Naive thymus-derived CD4-positive, alpha-beta T cell (primary cell): Measurements from ENCODE around the gene MAP7D1. TPM values are rescaled to one million over a fixed set of nuclear protein-coding genes. Genes with fewer than 3 reads are reported as not detected.

ENCODE experiments used
- ATAC-seq: fragments of 150-1000 bp; cut with Tn5 transposase; 2 replicates; pipeline ENCODE4 v1.10.0; 2021; ENCODE audit warnings: mild to moderate bottlenecking, moderate library complexity
- CTCF ChIA-PET: fragments of 350-600 bp; sonication (Branson Sonifier 250); formaldehyde crosslinking; loops from one replicate; lab custom pipeline; 2021; ENCODE audit warnings: antibody characterized with exemption; lab: Charles Lee
- POLR2A ChIA-PET: fragments of 350-600 bp; sonication (Branson Sonifier 250); formaldehyde crosslinking; loops from one replicate; lab custom pipeline; 2021; ENCODE audit warnings: antibody characterized with exemption, inconsistent platforms; lab: Charles Lee
- DNase-seq, 9 donors: peaks; one replicate each; pipeline versions ENCODE4 v3.0.0 to v3.0.0-alpha.2; 2020 to 2022; ENCODE audit warnings: mixed read lengths in 1 of 9
- H3K27ac ChIP-seq: one replicate; pipeline ENCODE4 v1.7.0; 2013; ENCODE audit warnings: mild to moderate bottlenecking, low read depth, low read length, moderate library complexity
- H3K27me3 ChIP-seq, 2 donors: one replicate each; pipeline ENCODE4 v1.7.0; 2013; ENCODE audit warnings: low read length in 2 of 2, mild to moderate bottlenecking in 2 of 2, moderate library complexity in 2 of 2; ENCODE audit not compliant: control insufficient read depth in 2 of 2, insufficient read depth in 2 of 2
- H3K36me3 ChIP-seq, 3 experiments: 1 replicate in 2 of 3; 2 replicates in 1 of 3; pipeline ENCODE4 v1.7.0; 2013; ENCODE audit warnings: low read length in 3 of 3, mild to moderate bottlenecking in 3 of 3, moderate library complexity in 1 of 3; ENCODE audit not compliant: insufficient read depth in 3 of 3, control insufficient read depth in 2 of 3
- H3K4me1 ChIP-seq, 2 donors: one replicate each; pipeline ENCODE4 v1.7.0; 2013; ENCODE audit warnings: low read length in 2 of 2, mild to moderate bottlenecking in 2 of 2, moderate library complexity in 1 of 2; ENCODE audit not compliant: control insufficient read depth in 2 of 2, insufficient read depth in 2 of 2
- H3K4me3 ChIP-seq: 2 replicates; pipeline ENCODE4 v1.7.0; 2013; ENCODE audit warnings: mild to moderate bottlenecking, low read length
- H3K9me3 ChIP-seq, 3 experiments: 1 replicate in 2 of 3; 2 replicates in 1 of 3; pipeline ENCODE4 v1.7.0; 2013; ENCODE audit warnings: low read length in 3 of 3; ENCODE audit not compliant: control insufficient read depth in 2 of 3
- H3K27ac Mint-ChIP-seq, 9 donors: one replicate each; pipeline ENCODE4 v1.8.0; 2020 to 2022; ENCODE audit warnings: mixed read lengths in 9 of 9, mild to moderate bottlenecking in 8 of 9, moderate library complexity in 5 of 9, inconsistent platforms in 2 of 9
- H3K27me3 Mint-ChIP-seq, 5 donors: one replicate each; pipeline ENCODE4 v1.8.0; 2021 to 2022; ENCODE audit warnings: mixed read lengths in 5 of 5, mild to moderate bottlenecking in 1 of 5
- H3K36me3 Mint-ChIP-seq, 5 donors: one replicate each; pipeline ENCODE4 v1.8.0; 2020 to 2022; ENCODE audit warnings: mixed read lengths in 5 of 5, mild to moderate bottlenecking in 3 of 5, inconsistent platforms in 1 of 5
- H3K4me1 Mint-ChIP-seq, 7 donors: one replicate each; pipeline ENCODE4 v1.8.0; 2020 to 2022; ENCODE audit warnings: mixed read lengths in 7 of 7, mild to moderate bottlenecking in 3 of 7, inconsistent platforms in 1 of 7
- H3K4me3 Mint-ChIP-seq, 10 donors: one replicate each; pipeline ENCODE4 v1.8.0; 2020 to 2022; ENCODE audit warnings: mild to moderate bottlenecking in 10 of 10, mixed read lengths in 10 of 10, moderate library complexity in 6 of 10, inconsistent platforms in 2 of 10
- H3K9me3 Mint-ChIP-seq, 11 donors: one replicate each; pipeline ENCODE4 v1.8.0; 2020 to 2022; ENCODE audit warnings: mixed read lengths in 11 of 11, mild to moderate bottlenecking in 4 of 11, inconsistent platforms in 1 of 11, moderate library complexity in 1 of 11
- intact Hi-C, 2 donors: fragments of 100-400 bp; cut with micrococcal nuclease; formaldehyde crosslinking; loops; one replicate each; pipeline ENCODE4 v1.15.1; 2023
- polyA plus RNA-seq, 2 donors: library from polyadenylated mRNA; unstranded; fragments of 300-500 nt; fragmentation: Illumina TruSeq; gene quantifications; one replicate each; pipeline ENCODE4 v1.2.3, GENCODE V29; 2021
- total RNA-seq, 6 experiments: library from RNA in 5 of 6; stranded (reverse) in 5 of 6; gene quantifications; 1 replicate in 5 of 6; 2 replicates in 1 of 6; pipeline ENCODE4 v1.2.3 and lab custom pipeline; 2021 to 2026

Gene MAP7D1
- total and polyA plus RNA-seq, 7 experiments from 2014 or later, result 15.2 to 257 (median 232) TPM

DNA sequence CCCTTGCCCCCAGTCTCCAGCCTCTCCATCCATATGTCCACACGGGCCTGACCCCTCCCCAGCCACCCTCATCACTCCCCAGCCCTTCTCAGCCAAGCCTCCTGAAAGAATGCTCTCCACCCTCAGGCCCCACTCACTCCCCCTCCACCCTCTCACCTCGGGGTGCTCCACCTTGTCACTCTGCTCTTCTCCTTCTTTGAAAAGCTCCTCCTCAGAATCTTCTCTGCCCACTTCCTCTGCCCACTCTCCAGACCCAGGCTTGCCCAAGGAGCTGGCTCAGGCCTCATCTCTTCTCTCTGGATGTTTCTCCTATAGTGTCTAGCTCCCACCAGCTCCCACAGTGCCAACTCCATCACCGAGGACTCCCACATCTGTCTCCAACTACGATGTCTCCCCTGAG lies 44.8 kb upstream of the MAP7D1 start:
- Mint-ChIP-seq H3K4me1 (peaks cover 21 to 38% (median 32%) of the 10 kb centered on the region in 7 donors), H3K4me3 (peak overlapping the region in 5 of 10 donors; percentile 1 to 49 (median 37)), H3K27me3 (peaks cover 0 to 3% (median 0%) of the 10 kb centered on the region in 5 donors), H3K9me3 (peaks cover 0 to 2% (median 0%) of the 10 kb centered on the region in 11 donors), H3K36me3 (no peaks in the 10 kb centered on the region), H3K27ac (peak overlapping the region; percentile 9 to 89 (median 71))
- DNase-seq (no peak), ATAC-seq (no peak)
- H3K4me3 ChIP-seq, result no peak overlapping the region
- no peaks in the 10 kb centered on the region for H3K9me3 ChIP-seq
- no peak overlapping the region for H3K27ac ChIP-seq
- CTCF ChIA-PET, result interaction anchor here (2.4 kb wide), 1 partner anchor 22 kb away, joined by 9 read pairs; no protein-coding TSS in a partner anchor
- peaks cover 0 to 15% of the 10 kb centered on the region in 2 donors for H3K4me1 ChIP-seq
- POLR2A ChIA-PET, result no interaction called here
- intact Hi-C loops, result no loop called here
- no peaks in the 10 kb centered on the region for H3K36me3 ChIP-seq
- no peaks in the 10 kb centered on the region for H3K27me3 ChIP-seq

DNA sequence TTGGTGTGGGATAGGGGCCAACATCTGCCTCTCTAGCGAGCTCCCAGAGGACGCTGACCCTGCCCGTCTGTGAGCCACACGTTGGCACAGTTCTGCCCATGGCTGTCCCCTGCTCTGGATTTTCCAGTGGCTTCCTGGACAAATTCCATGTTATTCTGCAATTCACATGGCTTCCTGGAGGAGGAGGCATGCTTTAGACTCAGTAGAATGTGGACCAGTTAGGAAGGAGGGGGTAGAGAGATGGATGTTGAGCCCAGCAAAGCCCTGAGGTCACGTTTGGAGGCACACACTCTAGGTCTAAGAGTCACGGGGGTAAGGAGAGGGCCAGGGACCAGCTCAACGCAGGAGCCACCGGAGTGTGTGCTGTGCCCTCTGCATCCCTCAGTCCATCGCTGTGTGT lies 43.1 kb upstream of the MAP7D1 start:
- peaks cover 0 to 3% (median 0%) of the 10 kb centered on the region in 5 donors for H3K27me3 Mint-ChIP-seq
- Histone ChIP-seq H3K36me3 (no peaks in the 10 kb centered on the region), H3K4me3 (no peak overlapping the region), H3K4me1 (peaks cover 0 to 15% of the 10 kb centered on the region in 2 donors), H3K27me3 (no peaks in the 10 kb centered on the region), H3K9me3 (no peaks in the 10 kb centered on the region), H3K27ac (no peak overlapping the region)
- DNase-seq (no peak), ATAC-seq (no peak)
- no peak overlapping the region for H3K4me3 Mint-ChIP-seq
- H3K27ac Mint-ChIP-seq, result peak overlapping the region in 3 of 9 donors; percentile 16 to 63 (median 46)
- POLR2A ChIA-PET, result no interaction called here
- H3K4me1 Mint-ChIP-seq, result peaks cover 21 to 36% (median 30%) of the 10 kb centered on the region in 7 donors
- intact Hi-C loops, result no loop called here
- no peaks in the 10 kb centered on the region for H3K36me3 Mint-ChIP-seq
- H3K9me3 Mint-ChIP-seq, result peaks cover 0 to 2% (median 0%) of the 10 kb centered on the region in 11 donors
- CTCF ChIA-PET, result no interaction called here

DNA sequence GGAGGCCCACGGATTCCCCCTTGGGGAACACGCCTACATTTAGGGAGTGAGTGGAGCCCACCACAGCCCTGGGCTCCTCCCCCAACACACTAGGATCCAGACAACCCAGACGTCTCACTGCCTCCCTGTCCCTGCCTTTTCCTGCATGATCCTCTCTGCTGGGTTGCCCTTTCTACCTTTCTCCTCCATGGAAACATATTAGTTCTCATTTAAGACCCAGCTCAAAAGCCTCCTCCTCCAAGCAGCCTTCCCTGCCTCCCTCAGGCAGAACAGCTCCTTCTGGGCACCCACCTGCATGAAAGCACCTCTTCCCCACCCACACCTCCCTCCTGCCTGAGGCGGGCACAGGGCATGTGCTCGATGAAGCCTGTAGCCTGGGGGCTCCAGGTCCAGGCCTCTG lies 41.6 kb upstream of the MAP7D1 start:
- ChIA-PET CTCF (no interaction called here), POLR2A (no interaction called here)
- peaks cover 0 to 2% (median 0%) of the 10 kb centered on the region in 11 donors for H3K9me3 Mint-ChIP-seq

DNA sequence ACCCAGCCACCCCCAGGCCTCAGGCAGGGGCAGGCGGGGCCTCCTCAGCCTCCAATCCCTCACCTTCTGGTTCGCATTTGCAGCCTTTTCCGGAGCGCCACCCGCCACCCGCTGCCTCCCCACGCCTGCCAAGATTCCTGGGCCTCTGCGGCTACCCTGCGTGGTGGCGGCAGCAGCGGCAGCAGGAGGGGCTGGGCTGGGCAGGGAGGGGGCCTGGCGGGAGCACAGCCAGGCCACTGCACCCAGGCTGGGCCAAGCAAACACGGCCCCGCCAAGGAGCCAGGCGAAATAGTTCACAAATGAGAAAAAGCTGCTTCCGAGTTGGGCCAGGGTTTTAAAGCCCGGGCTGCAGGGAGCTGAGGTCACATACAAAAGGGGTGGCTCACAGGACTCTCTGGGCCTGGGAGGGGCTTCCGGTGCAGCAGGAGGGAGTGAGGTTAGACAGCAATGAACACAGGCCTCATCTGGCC lies 40.7 kb upstream of the MAP7D1 start:
- ATAC-seq (no peak), DNase-seq (no peak)
- CTCF ChIA-PET, result interaction anchor here (0.8 kb wide), 1 partner anchor 16 kb away, joined by 3 read pairs; no protein-coding TSS in a partner anchor
- intact Hi-C loops, result no loop called here
- POLR2A ChIA-PET, result interaction anchor here (0.6 kb wide), 1 partner anchor 62 kb away, joined by 3 read pairs; no protein-coding TSS in a partner anchor
- no peaks in the 10 kb centered on the region for H3K36me3 ChIP-seq
- Mint-ChIP-seq H3K9me3 (peaks cover 0 to 2% (median 0%) of the 10 kb centered on the region in 11 donors), H3K36me3 (no peaks in the 10 kb centered on the region), H3K27me3 (peaks cover 0 to 6% (median 4%) of the 10 kb centered on the region in 5 donors), H3K27ac (no peak overlapping the region), H3K4me1 (peaks cover 7 to 15% (median 10%) of the 10 kb centered on the region in 7 donors), H3K4me3 (no peak overlapping the region)
- H3K27ac ChIP-seq, result no peak overlapping the region
- H3K27me3 ChIP-seq, result no peaks in the 10 kb centered on the region
- H3K4me3 ChIP-seq, result no peak overlapping the region
- no peaks in the 10 kb centered on the region for H3K9me3 ChIP-seq
- no peaks in the 10 kb centered on the region for H3K4me1 ChIP-seq

More for the DNA sequence above, 41.6 kb upstream of the MAP7D1 start:
- H3K36me3 Mint-ChIP-seq, result no peaks in the 10 kb centered on the region
- Histone ChIP-seq H3K9me3 (no peaks in the 10 kb centered on the region), H3K4me3 (no peak overlapping the region), H3K36me3 (no peaks in the 10 kb centered on the region), H3K4me1 (peaks cover 0 to 2% of the 10 kb centered on the region in 2 donors), H3K27me3 (no peaks in the 10 kb centered on the region), H3K27ac (no peak overlapping the region)
- H3K4me1 Mint-ChIP-seq, result peaks cover 10 to 21% (median 16%) of the 10 kb centered on the region in 7 donors
- DNase-seq, result no peak
- intact Hi-C loops, result no loop called here
- peaks cover 0 to 3% (median 0%) of the 10 kb centered on the region in 5 donors for H3K27me3 Mint-ChIP-seq
- peak overlapping the region in 1 of 9 donors; percentile 81 for H3K27ac Mint-ChIP-seq
- no peak overlapping the region for H3K4me3 Mint-ChIP-seq
- ATAC-seq, result no peak

DNA sequence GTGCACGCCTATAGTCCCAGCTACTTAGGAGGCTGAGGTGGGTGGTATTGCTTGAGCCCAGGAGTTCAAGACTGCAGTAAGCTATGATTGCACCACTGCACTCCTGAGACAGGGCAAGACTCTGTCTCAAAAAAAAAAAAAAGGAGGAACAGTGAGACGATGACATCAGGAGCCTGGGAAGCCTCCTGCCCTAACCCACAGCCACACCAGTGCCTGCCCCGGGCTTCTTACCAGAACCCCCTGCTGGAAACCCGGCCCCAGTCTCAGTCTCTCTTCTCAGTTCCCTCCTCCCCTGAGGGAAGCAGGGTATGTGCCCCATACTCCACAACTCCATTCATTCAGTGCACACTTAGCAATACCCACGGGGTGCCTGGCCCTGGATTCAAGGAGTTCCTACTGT lies 40.0 kb upstream of the MAP7D1 start:
- no peak overlapping the region for H3K4me3 ChIP-seq
- intact Hi-C loops, result no loop called here
- peak; percentile 52 for ATAC-seq
- no peaks in the 10 kb centered on the region for H3K27me3 ChIP-seq
- no peak for DNase-seq
- ChIA-PET CTCF (interaction anchor here (0.8 to 1.6 kb wide), 2 partner anchors 16 to 19 kb away, joined by 3 read pairs; no protein-coding TSS in a partner anchor), POLR2A (no interaction called here)
- H3K36me3 ChIP-seq, result no peaks in the 10 kb centered on the region
- H3K9me3 ChIP-seq, result no peaks in the 10 kb centered on the region
- Mint-ChIP-seq H3K9me3 (peaks cover 0 to 2% (median 0%) of the 10 kb centered on the region in 11 donors), H3K27me3 (peaks cover 0 to 6% (median 4%) of the 10 kb centered on the region in 5 donors), H3K27ac (no peak overlapping the region), H3K4me1 (peaks cover 5 to 13% (median 8%) of the 10 kb centered on the region in 7 donors), H3K4me3 (no peak overlapping the region), H3K36me3 (no peaks in the 10 kb centered on the region)
- H3K27ac ChIP-seq, result no peak overlapping the region
- no peaks in the 10 kb centered on the region for H3K4me1 ChIP-seq

DNA sequence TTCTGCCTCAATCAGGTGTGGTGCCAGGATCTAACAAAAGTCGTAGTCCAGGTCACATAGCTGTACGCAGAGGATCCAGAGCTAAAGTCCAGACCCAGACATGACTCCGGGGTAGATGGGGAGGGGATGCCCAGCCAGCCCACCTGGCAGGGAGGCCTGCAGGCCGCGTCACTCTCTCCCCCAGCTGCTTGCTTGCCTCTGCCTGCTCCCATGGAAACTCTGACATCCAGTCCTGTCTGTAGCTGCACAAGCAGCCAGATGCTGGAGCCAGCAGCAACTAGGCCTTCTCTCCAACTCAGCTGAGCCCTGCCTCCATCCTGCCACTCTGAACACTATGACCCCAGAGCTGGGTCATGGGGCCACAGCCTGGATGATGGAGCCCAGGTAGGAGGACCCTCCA lies 39.1 kb upstream of the MAP7D1 start:
- H3K4me1 Mint-ChIP-seq, result peaks cover 0 to 7% (median 0%) of the 10 kb centered on the region in 7 donors
- no peak for ATAC-seq
- Histone ChIP-seq H3K4me3 (no peak overlapping the region), H3K9me3 (no peaks in the 10 kb centered on the region), H3K36me3 (no peaks in the 10 kb centered on the region), H3K27ac (no peak overlapping the region), H3K4me1 (no peaks in the 10 kb centered on the region), H3K27me3 (peaks cover 0 to 1% of the 10 kb centered on the region in 2 donors)
- H3K27ac Mint-ChIP-seq, result no peak overlapping the region
- ChIA-PET POLR2A (no interaction called here), CTCF (interaction anchor here (1.6 kb wide), 1 partner anchor 18 kb away, joined by 3 read pairs; no protein-coding TSS in a partner anchor)
- no peak overlapping the region for H3K4me3 Mint-ChIP-seq
- no peaks in the 10 kb centered on the region for H3K36me3 Mint-ChIP-seq
- intact Hi-C loops, result no loop called here
- peaks cover 3 to 9% (median 7%) of the 10 kb centered on the region in 5 donors for H3K27me3 Mint-ChIP-seq
- no peak for DNase-seq
- peaks cover 0 to 2% (median 0%) of the 10 kb centered on the region in 11 donors for H3K9me3 Mint-ChIP-seq
